A673 (cell line): ENCODE results near the gene MYL3.

Experiments
- CTCF ChIP-seq: fragments of 300-800, 200-600 bp; sonication (generic); conservative IDR thresholded peaks from 2 replicates; pipeline ENCODE4 v1.5.1; 2017; ENCODE audit warnings: low read depth, mild to moderate bottlenecking, antibody characterized with exemption, low read length, moderate library complexity, mixed read lengths
- EZH2 ChIP-seq: fragments of 200-600 bp; sonication (generic); IDR thresholded peaks from 2 replicates; pipeline ENCODE4 v1.6.1; 2017; ENCODE audit warnings: borderline replicate concordance, low read depth, mild to moderate bottlenecking, mixed read lengths, antibody characterized with exemption, low read length; ENCODE audit not compliant: poor library complexity, severe bottlenecking

GRCh38 chr3:46883054-46883829 is 20.0 kb upstream of the MYL3 start:
- TF ChIP-seq EZH2 (no peak), CTCF (no peak)
